ENCODE measurements around the gene HADH.

DNA sequence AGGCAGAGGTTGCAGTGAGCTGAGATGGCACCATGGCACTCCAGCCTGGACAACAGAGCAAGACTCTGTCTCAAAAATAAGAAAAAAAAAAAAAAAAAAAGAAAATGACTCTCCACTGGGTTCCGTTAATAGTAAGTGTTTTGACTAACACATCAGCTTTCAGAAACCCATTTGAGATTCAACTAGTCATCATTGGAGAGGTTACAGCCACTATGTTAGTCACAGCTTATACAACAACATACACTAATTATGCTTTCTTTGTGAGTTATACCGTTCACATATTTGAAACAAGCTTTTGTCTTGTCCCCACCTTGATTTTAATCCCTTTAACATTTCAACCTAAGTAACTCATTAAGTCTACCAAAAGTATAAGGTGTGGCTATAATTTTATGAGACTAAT lies 48.2 kb downstream of the HADH start:
- TF ChIP-seq, protein P1, sequence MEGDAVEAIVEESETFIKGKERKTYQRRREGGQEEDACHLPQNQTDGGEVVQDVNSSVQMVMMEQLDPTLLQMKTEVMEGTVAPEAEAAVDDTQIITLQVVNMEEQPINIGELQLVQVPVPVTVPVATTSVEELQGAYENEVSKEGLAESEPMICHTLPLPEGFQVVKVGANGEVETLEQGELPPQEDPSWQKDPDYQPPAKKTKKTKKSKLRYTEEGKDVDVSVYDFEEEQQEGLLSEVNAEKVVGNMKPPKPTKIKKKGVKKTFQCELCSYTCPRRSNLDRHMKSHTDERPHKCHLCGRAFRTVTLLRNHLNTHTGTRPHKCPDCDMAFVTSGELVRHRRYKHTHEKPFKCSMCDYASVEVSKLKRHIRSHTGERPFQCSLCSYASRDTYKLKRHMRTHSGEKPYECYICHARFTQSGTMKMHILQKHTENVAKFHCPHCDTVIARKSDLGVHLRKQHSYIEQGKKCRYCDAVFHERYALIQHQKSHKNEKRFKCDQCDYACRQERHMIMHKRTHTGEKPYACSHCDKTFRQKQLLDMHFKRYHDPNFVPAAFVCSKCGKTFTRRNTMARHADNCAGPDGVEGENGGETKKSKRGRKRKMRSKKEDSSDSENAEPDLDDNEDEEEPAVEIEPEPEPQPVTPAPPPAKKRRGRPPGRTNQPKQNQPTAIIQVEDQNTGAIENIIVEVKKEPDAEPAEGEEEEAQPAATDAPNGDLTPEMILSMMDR (conservative IDR thresholded peaks at IDR 0.05; ENCODE audit: low read depth, low read length): no peak
- no peak for TF ChIP-seq EZH2 (IDR thresholded peaks at IDR 0.05; ENCODE audit: borderline replicate concordance, low read depth, low read length, poor library complexity, severe bottlenecking)
